ENCODE measurements around the gene SLC44A2. TPM values are rescaled to one million over a fixed set of nuclear protein-coding genes. Genes with fewer than 3 reads are reported as not detected.
A peak's percentile ranks its signal among the peaks of the same experiment; 100 is the strongest.

Gene SLC44A2
- total RNA-seq, 3 donors from 2014 or later (not counting 1 experiment from before 2014, with no cell fraction given): 231 to 306 (median 279) TPM

GRCh38 chr19:10677751-10678150 is 52.4 kb downstream of the SLC44A2 start:
- no peaks in the 10 kb centered on the region for H3K27me3 Mint-ChIP-seq (ENCODE audit: low read depth in 2 of 2)
- 97% methylated on average over 12 of the region's 13 CpGs for WGBS (ENCODE audit: insufficient coverage)
- DNase-seq: no peak
- Histone ChIP-seq H3K27ac (ENCODE audit: low read length) (no peak overlapping the region), H3K4me3 (ENCODE audit: low read length) (no peak overlapping the region), H3K36me3 (ENCODE audit: control insufficient read depth, insufficient read depth, low read length) (peaks cover 71% of the 10 kb centered on the region), H3K9me3 (ENCODE audit: control insufficient read depth, insufficient read depth, low read length) (no peaks in the 10 kb centered on the region), H3K27me3 (ENCODE audit: control insufficient read depth, insufficient read depth, low read length) (no peaks in the 10 kb centered on the region), H3K4me1 (ENCODE audit: control insufficient read depth, insufficient read depth, low read length) (no peaks in the 10 kb centered on the region)
- intact Hi-C loops (cut with micrococcal nuclease): no loop called here
- no peak for ATAC-seq
- TF ChIP-seq CTCF (IDR thresholded peaks at IDR 0.05): no peak
- peaks cover 0 to 4% of the 10 kb centered on the region in 2 donors for H3K4me1 Mint-ChIP-seq
- no peak overlapping the region for H3K4me3 Mint-ChIP-seq
- H3K9me3 Mint-ChIP-seq: no peaks in the 10 kb centered on the region
- H3K27ac Mint-ChIP-seq: no peak overlapping the region
- peaks cover 14% of the 10 kb centered on the region for H3K36me3 Mint-ChIP-seq

GRCh38 chr19:10678813-10679212 is 53.5 kb downstream of the SLC44A2 start:
- no peak for TF ChIP-seq CTCF (IDR thresholded peaks at IDR 0.05)
- Histone ChIP-seq H3K4me1 (ENCODE audit: control insufficient read depth, insufficient read depth, low read length) (no peaks in the 10 kb centered on the region), H3K27ac (ENCODE audit: low read length) (no peak overlapping the region), H3K9me3 (ENCODE audit: control insufficient read depth, insufficient read depth, low read length) (no peaks in the 10 kb centered on the region), H3K27me3 (ENCODE audit: control insufficient read depth, insufficient read depth, low read length) (no peaks in the 10 kb centered on the region), H3K36me3 (ENCODE audit: control insufficient read depth, insufficient read depth, low read length) (peaks cover 72% of the 10 kb centered on the region), H3K4me3 (ENCODE audit: low read length) (no peak overlapping the region)
- H3K36me3 Mint-ChIP-seq: peaks cover 14% of the 10 kb centered on the region
- H3K4me3 Mint-ChIP-seq: peak overlapping the region; percentile 25
- 95% methylated on average over 12 of the region's 12 CpGs for WGBS (ENCODE audit: insufficient coverage)
- no peaks in the 10 kb centered on the region for H3K27me3 Mint-ChIP-seq (ENCODE audit: low read depth in 2 of 2)
- ATAC-seq (no peak), DNase-seq (no peak)
- peaks cover 0 to 4% of the 10 kb centered on the region in 2 donors for H3K4me1 Mint-ChIP-seq
- H3K27ac Mint-ChIP-seq: no peak overlapping the region
- no peaks in the 10 kb centered on the region for H3K9me3 Mint-ChIP-seq
- intact Hi-C loops (cut with micrococcal nuclease): no loop called here

- Histone ChIP-seq H3K27me3 (ENCODE audit: control insufficient read depth, insufficient read depth, low read length) (no peaks in the 10 kb centered on the region), H3K36me3 (ENCODE audit: control insufficient read depth, insufficient read depth, low read length) (peaks cover 80% of the 10 kb centered on the region), H3K4me1 (ENCODE audit: control insufficient read depth, insufficient read depth, low read length) (no peaks in the 10 kb centered on the region), H3K9me3 (ENCODE audit: control insufficient read depth, insufficient read depth, low read length) (no peaks in the 10 kb centered on the region), H3K27ac (ENCODE audit: low read length) (no peak overlapping the region), H3K4me3 (ENCODE audit: low read length) (no peak overlapping the region)
- Mint-ChIP-seq H3K27ac (no peak overlapping the region), H3K27me3 (ENCODE audit: low read depth in 2 of 2) (no peaks in the 10 kb centered on the region), H3K4me1 (peaks cover 0 to 4% of the 10 kb centered on the region in 2 donors), H3K36me3 (peaks cover 14% of the 10 kb centered on the region), H3K4me3 (no peak overlapping the region), H3K9me3 (no peaks in the 10 kb centered on the region)
- ATAC-seq (peak in 1 of 3 donors; percentile 28), DNase-seq (no peak)
- no peak for TF ChIP-seq CTCF (IDR thresholded peaks at IDR 0.05)
- intact Hi-C loops (cut with micrococcal nuclease): no loop called here
- 98% methylated on average over 18 of the region's 18 CpGs for WGBS (ENCODE audit: insufficient coverage)
Observed at GRCh38 chr19:10679743-10680142, 54.4 kb downstream of the SLC44A2 start.

GRCh38 chr19:10680545-10681135 is 55.3 kb downstream of the SLC44A2 start:
- no peaks in the 10 kb centered on the region for H3K27me3 ChIP-seq (ENCODE audit: control insufficient read depth, insufficient read depth, low read length)
- no peaks in the 10 kb centered on the region for H3K9me3 Mint-ChIP-seq
- no peak overlapping the region for H3K4me3 ChIP-seq (ENCODE audit: low read length)
- intact Hi-C loops (cut with micrococcal nuclease): no loop called here
- peaks cover 14% of the 10 kb centered on the region for H3K36me3 Mint-ChIP-seq
- no peak for ATAC-seq
- no peaks in the 10 kb centered on the region for H3K9me3 ChIP-seq (ENCODE audit: control insufficient read depth, insufficient read depth, low read length)
- DNase-seq: no peak
- H3K4me1 ChIP-seq (ENCODE audit: control insufficient read depth, insufficient read depth, low read length): no peaks in the 10 kb centered on the region
- TF ChIP-seq CTCF (IDR thresholded peaks at IDR 0.05): no peak
- peak overlapping the region in 1 of 2 donors; percentile 63 for H3K27ac Mint-ChIP-seq
- H3K27ac ChIP-seq (ENCODE audit: low read length): no peak overlapping the region
- H3K4me1 Mint-ChIP-seq: peaks cover 0 to 4% of the 10 kb centered on the region in 2 donors
- WGBS (ENCODE audit: insufficient coverage): 95% methylated on average over 15 of the region's 15 CpGs
- H3K4me3 Mint-ChIP-seq: no peak overlapping the region
- peaks cover 87% of the 10 kb centered on the region for H3K36me3 ChIP-seq (ENCODE audit: control insufficient read depth, insufficient read depth, low read length)
- H3K27me3 Mint-ChIP-seq (ENCODE audit: low read depth in 2 of 2): no peaks in the 10 kb centered on the region

Data from natural killer cell (primary cell).